Tibial artery (tissue), 4 donors: ENCODE measurements around the gene ERGIC1.

Source experiments
- DNase-seq, 2 donors: peaks; one replicate each; pipeline ENCODE4 v3.0.0-alpha.2; 2019
- H3K27ac ChIP-seq, 2 donors: fragments of 200-600 bp; sonication (generic) in 1 of 2; 1 replicate in 1 of 2; 2 replicates in 1 of 2; pipeline ENCODE4 v1.5.1; 2018 to 2019; ENCODE audit warnings: mild to moderate bottlenecking in 1 of 2
- H3K27me3 ChIP-seq, 2 donors: fragments of 200-600 bp; sonication (generic) in 1 of 2; one replicate each; pipeline versions ENCODE4 v1.5.1 to v1.6.0; 2016 to 2019
- H3K36me3 ChIP-seq, 3 donors: fragments of 200-600 bp; sonication (generic) in 2 of 3; one replicate each; pipeline ENCODE4 v1.5.1; 2016 to 2019; ENCODE audit warnings: mild to moderate bottlenecking in 2 of 3
- H3K4me1 ChIP-seq, 4 donors: fragments of 200-600 bp; sonication (generic) in 2 of 4; 1 replicate in 3 of 4; 2 replicates in 1 of 4; pipeline ENCODE4 v1.5.1; 2016 to 2019
- H3K4me3 ChIP-seq, 2 donors: fragments of 200-600 bp; sonication (generic) in 1 of 2; 1 replicate in 1 of 2; 2 replicates in 1 of 2; pipeline ENCODE4 v1.5.1; 2018 to 2019; ENCODE audit warnings: mild to moderate bottlenecking in 2 of 2
- H3K9me3 ChIP-seq, 3 donors: fragments of 200-600 bp; sonication (generic) in 1 of 3; one replicate each; pipeline ENCODE4 v1.5.1; 2016 to 2019
- intact Hi-C: fragments of 100-400 bp; cut with DNase I; formaldehyde crosslinking; loops from one replicate; pipeline ENCODE4 v1.15.0; 2023; ENCODE audit warnings: low total_unique reads
- TF ChIP-seq, protein P1 (sequence below), 2 experiments: fragments of 200-600 bp in 1 of 2; fragments of 450-650 bp in 1 of 2; IDR thresholded peaks; one replicate each; pipeline ENCODE4 v1.5.1; 2017 to 2019; ENCODE audit warnings: antibody characterized with exemption in 2 of 2, mild to moderate bottlenecking in 1 of 2, moderate library complexity in 1 of 2

The ERGIC1 gene

DNA sequence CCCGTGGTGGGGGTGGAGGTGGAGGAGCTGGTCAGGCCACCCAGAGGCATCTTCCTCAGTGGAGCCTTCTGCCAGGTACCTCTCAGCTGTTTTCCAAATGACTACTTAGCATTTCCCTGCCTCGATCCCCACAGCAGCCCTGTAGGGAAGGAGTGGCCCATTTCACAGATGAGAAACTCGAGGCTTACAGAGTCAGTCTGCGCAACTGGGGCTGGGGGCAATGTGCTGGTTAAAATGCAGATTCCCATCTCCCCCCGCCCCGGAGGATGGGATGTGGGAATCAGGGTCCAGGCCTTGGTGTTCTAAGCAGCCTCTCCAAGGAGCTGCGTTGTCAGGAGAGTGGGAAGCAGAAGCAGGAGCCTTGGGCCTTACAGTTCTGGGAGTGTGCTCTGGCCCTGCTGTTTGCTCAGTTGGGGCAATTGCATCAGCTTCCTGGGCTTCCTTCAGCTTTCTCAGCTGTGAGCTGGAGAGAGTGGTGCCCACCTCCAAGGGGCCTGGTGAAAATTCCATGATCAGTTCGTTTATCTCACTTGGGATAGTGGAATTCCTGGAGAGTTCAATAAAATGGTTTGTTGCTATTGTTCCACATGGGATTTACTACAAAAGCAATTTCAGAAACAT, 19.4 kb downstream of the ERGIC1 start:
- peak in 1 of 2 donors; percentile 55 for DNase-seq
- TF ChIP-seq, protein P1, sequence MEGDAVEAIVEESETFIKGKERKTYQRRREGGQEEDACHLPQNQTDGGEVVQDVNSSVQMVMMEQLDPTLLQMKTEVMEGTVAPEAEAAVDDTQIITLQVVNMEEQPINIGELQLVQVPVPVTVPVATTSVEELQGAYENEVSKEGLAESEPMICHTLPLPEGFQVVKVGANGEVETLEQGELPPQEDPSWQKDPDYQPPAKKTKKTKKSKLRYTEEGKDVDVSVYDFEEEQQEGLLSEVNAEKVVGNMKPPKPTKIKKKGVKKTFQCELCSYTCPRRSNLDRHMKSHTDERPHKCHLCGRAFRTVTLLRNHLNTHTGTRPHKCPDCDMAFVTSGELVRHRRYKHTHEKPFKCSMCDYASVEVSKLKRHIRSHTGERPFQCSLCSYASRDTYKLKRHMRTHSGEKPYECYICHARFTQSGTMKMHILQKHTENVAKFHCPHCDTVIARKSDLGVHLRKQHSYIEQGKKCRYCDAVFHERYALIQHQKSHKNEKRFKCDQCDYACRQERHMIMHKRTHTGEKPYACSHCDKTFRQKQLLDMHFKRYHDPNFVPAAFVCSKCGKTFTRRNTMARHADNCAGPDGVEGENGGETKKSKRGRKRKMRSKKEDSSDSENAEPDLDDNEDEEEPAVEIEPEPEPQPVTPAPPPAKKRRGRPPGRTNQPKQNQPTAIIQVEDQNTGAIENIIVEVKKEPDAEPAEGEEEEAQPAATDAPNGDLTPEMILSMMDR (IDR thresholded peaks at IDR 0.05), result no peak
- Histone ChIP-seq H3K36me3 (no peaks in the 10 kb centered on the region), H3K27ac (peak overlapping the region; percentile 89 to 90), H3K4me3 (no peak overlapping the region), H3K27me3 (no peaks in the 10 kb centered on the region), H3K4me1 (peaks cover 0 to 93% (median 57%) of the 10 kb centered on the region in 4 donors), H3K9me3 (no peaks in the 10 kb centered on the region)
- intact Hi-C loops, result no loop called here

DNA sequence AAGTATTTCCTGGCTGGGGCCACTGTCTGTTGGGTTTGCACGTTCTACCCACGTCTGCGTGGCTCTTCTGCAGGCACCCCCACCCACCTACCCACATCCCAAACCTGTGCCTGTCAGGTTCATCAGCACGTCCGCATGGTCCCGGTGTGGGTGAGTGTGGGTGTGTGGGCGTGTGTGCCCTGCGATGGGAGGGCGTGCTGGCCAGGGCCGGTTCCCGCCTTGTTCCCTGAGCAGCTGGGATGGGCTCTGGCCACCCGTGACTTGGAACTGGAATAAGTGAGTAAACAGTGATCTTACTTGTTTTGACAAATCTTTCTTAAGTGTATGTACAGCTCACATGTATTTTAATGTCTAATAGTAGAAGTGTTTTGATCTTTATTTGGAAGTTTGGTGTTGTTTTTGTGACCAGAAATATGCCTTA, 20.4 kb downstream of the ERGIC1 start:
- no peaks in the 10 kb centered on the region for H3K9me3 ChIP-seq
- no peaks in the 10 kb centered on the region for H3K36me3 ChIP-seq
- intact Hi-C loops, result no loop called here
- no peak overlapping the region for H3K4me3 ChIP-seq
- TF ChIP-seq, protein P1 (IDR thresholded peaks at IDR 0.05), result no peak
- peaks cover 0 to 93% (median 66%) of the 10 kb centered on the region in 4 donors for H3K4me1 ChIP-seq
- peak; percentile 88 to 92 for DNase-seq
- no peaks in the 10 kb centered on the region for H3K27me3 ChIP-seq
- H3K27ac ChIP-seq, result peak overlapping the region; percentile 89 to 90

GRCh38 chr5:172854971-172855370, 20.9 kb downstream of the ERGIC1 start:
- Histone ChIP-seq H3K27ac (peak overlapping the region; percentile 89 to 90), H3K9me3 (no peaks in the 10 kb centered on the region), H3K4me1 (peaks cover 0 to 93% (median 69%) of the 10 kb centered on the region in 4 donors), H3K4me3 (no peak overlapping the region), H3K27me3 (no peaks in the 10 kb centered on the region), H3K36me3 (no peaks in the 10 kb centered on the region)
- intact Hi-C loops, result loop anchor here (5.0 kb wide), 1 partner anchor 53 kb away; no protein-coding TSS in a partner anchor
- TF ChIP-seq, protein P1 (IDR thresholded peaks at IDR 0.05), result no peak
- DNase-seq, result no peak

DNA sequence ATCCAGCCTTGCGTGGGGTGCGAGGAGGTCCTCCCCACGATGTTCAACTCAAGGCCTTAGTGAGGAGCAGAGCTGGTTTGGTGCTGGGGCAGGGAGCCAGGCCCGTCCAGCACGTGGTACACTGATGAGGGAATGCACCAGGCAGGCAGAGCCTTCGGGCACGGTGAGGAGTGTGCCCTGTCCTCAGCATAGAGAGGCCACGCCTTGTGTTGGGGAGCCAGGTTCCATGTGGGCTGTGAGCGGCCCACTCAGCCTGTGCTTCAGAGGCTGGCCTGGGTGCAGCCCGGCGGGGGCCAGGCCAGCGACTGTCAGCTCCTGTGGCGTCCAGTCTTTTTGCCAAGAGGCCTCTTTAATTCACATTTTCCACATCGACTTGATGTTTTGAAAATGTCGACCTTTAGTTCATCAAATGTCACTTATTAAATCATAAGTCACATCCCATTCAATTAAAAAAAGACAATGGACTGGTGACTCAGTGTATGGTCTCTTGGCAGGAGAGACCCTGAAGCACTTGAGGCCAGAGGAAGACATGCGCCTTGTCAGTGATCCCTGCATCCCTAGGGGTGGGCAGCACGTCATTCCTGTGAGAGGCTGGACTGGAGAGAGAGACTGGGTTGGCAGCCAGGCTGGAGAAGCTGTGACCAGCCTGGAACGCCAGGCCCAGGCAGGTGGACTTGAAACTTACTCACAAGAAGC, 21.7 kb downstream of the ERGIC1 start:
- Histone ChIP-seq H3K27ac (peak overlapping the region; percentile 89 to 90), H3K9me3 (no peaks in the 10 kb centered on the region), H3K4me3 (no peak overlapping the region), H3K4me1 (peaks cover 4 to 94% (median 75%) of the 10 kb centered on the region in 4 donors), H3K36me3 (no peaks in the 10 kb centered on the region), H3K27me3 (no peaks in the 10 kb centered on the region)
- intact Hi-C loops, result loop anchor here (5.0 kb wide), 1 partner anchor 53 kb away; no protein-coding TSS in a partner anchor
- TF ChIP-seq, protein P1 (IDR thresholded peaks at IDR 0.05), result no peak
- peak; percentile 70 to 85 for DNase-seq

DNA sequence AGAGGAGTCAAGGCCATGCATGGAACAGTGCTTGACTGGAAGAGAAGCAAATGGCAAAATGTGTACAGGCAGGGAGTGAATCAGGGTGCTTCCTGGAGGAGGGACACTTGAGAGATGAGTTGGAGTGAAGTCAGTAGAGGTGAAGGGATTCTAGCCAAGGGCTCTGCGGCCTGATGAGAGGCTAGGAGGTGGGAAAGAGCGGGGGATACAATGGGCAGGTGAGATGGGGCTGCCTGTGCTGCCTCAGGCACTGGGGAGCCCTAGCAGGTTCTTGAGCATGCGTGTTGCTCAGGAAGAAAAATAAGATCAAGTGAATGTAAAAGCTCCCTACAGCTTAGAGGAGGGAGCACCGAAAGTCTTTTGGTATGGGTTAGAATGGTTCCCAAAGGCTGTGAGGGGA, 22.3 kb downstream of the ERGIC1 start:
- TF ChIP-seq, protein P1 (IDR thresholded peaks at IDR 0.05), result no peak
- H3K4me1 ChIP-seq, result peaks cover 4 to 96% (median 81%) of the 10 kb centered on the region in 4 donors
- H3K9me3 ChIP-seq, result no peaks in the 10 kb centered on the region
- no peaks in the 10 kb centered on the region for H3K27me3 ChIP-seq
- no peaks in the 10 kb centered on the region for H3K36me3 ChIP-seq
- H3K4me3 ChIP-seq, result no peak overlapping the region
- intact Hi-C loops, result loop anchor here (5.0 kb wide), 1 partner anchor 54 kb away; no protein-coding TSS in a partner anchor
- H3K27ac ChIP-seq, result peak overlapping the region; percentile 89 to 90
- DNase-seq, result no peak
